Mesenchymal stem cell (in vitro differentiated cells and primary cell): ENCODE data around the gene SDHAF1.
"Not testable (repeated sequence)": the region's sequence is repeated elsewhere in the genome, so short reads cannot be mapped to it uniquely, and the experiment has no call there.

Source experiments
- DNase-seq: peaks from one replicate; pipeline ENCODE4 v3.0.0-alpha.2; 2013
- H2AFZ ChIP-seq: one replicate; pipeline ENCODE4 v1.6.1; 2013; ENCODE audit warnings: low read depth, mild to moderate bottlenecking, control low read depth, inconsistent platforms, low read length, moderate library complexity
- H2AK5ac ChIP-seq: 2 replicates; pipeline ENCODE4 v1.6.1; 2013; ENCODE audit warnings: low read length, moderate library complexity, mild to moderate bottlenecking, inconsistent platforms; ENCODE audit not compliant: severe bottlenecking
- H2BK120ac ChIP-seq: one replicate; pipeline ENCODE4 v1.6.1; 2013; ENCODE audit warnings: low read depth, mild to moderate bottlenecking, inconsistent platforms, low read length, moderate library complexity
- H2BK12ac ChIP-seq, 2 experiments: one replicate each; pipeline ENCODE4 v1.6.1; 2013; ENCODE audit warnings: inconsistent platforms in 2 of 2, low read length in 2 of 2, mild to moderate bottlenecking in 2 of 2, moderate library complexity in 2 of 2, control low read depth in 1 of 2
- H2BK15ac ChIP-seq: one replicate; pipeline ENCODE4 v1.6.1; 2013; ENCODE audit warnings: mild to moderate bottlenecking, low read depth, inconsistent platforms; ENCODE audit not compliant: poor library complexity, severe bottlenecking
- H2BK5ac ChIP-seq: 2 replicates; pipeline ENCODE4 v1.6.1; 2013; ENCODE audit warnings: low read depth, mild to moderate bottlenecking, low read length, control low read depth, inconsistent platforms; ENCODE audit not compliant: poor library complexity, severe bottlenecking
- H3K14ac ChIP-seq, 2 experiments: one replicate each; pipeline ENCODE4 v1.6.1; 2013; ENCODE audit warnings: inconsistent platforms in 2 of 2, low read length in 2 of 2, control low read depth in 1 of 2, mild to moderate bottlenecking in 1 of 2, moderate library complexity in 1 of 2
- H3K18ac ChIP-seq, 2 experiments: one replicate each; pipeline ENCODE4 v1.6.1; 2013; ENCODE audit warnings: inconsistent platforms in 2 of 2, low read length in 2 of 2, control low read depth in 1 of 2, low read depth in 1 of 2, mild to moderate bottlenecking in 1 of 2
- H3K23ac ChIP-seq, 2 experiments: one replicate each; pipeline ENCODE4 v1.6.1; 2013; ENCODE audit warnings: inconsistent platforms in 2 of 2, low read length in 2 of 2, mild to moderate bottlenecking in 2 of 2, moderate library complexity in 2 of 2, control low read depth in 1 of 2
- H3K27ac ChIP-seq: 2 replicates; pipeline ENCODE4 v1.5.1; 2013; ENCODE audit warnings: mild to moderate bottlenecking, moderate library complexity, low read length, control low read depth, inconsistent platforms; ENCODE audit not compliant: poor library complexity, severe bottlenecking
- H3K27me3 ChIP-seq, 2 experiments: 2 replicates each; pipeline versions ENCODE4 v1.6.1 to v1.7.0; 2013; ENCODE audit warnings: low read length in 2 of 2, mild to moderate bottlenecking in 2 of 2, moderate library complexity in 2 of 2, control low read depth in 1 of 2, inconsistent platforms in 1 of 2; ENCODE audit not compliant: control insufficient read depth in 1 of 2, insufficient read depth in 1 of 2
- H3K36me3 ChIP-seq, 2 experiments: 2 replicates each; pipeline versions ENCODE4 v1.6.1 to v1.7.0; 2013; ENCODE audit warnings: low read length in 2 of 2, control low read depth in 1 of 2, inconsistent platforms in 1 of 2, low read depth in 1 of 2, mild to moderate bottlenecking in 1 of 2; ENCODE audit not compliant: insufficient read depth in 2 of 2, control insufficient read depth in 1 of 2
- H3K4ac ChIP-seq, 2 experiments: one replicate each; pipeline ENCODE4 v1.6.1; 2013; ENCODE audit warnings: inconsistent platforms in 2 of 2, low read length in 2 of 2, mild to moderate bottlenecking in 2 of 2, moderate library complexity in 2 of 2, control low read depth in 1 of 2, low read depth in 1 of 2
- H3K4me1 ChIP-seq: 2 replicates; pipeline ENCODE4 v1.6.1; 2013; ENCODE audit warnings: low read depth, low read length, control low read depth; ENCODE audit not compliant: control insufficient read depth, insufficient read depth
- H3K4me2 ChIP-seq: 2 replicates; pipeline ENCODE4 v1.6.1; 2013; ENCODE audit warnings: low read length, mild to moderate bottlenecking, inconsistent platforms; ENCODE audit not compliant: poor library complexity, severe bottlenecking
- H3K4me3 ChIP-seq, 2 experiments: 2 replicates each; pipeline versions ENCODE4 v1.5.1 to v1.7.0; 2013; ENCODE audit warnings: low read length in 2 of 2, mild to moderate bottlenecking in 2 of 2, control low read depth in 1 of 2, low read depth in 1 of 2; ENCODE audit not compliant: insufficient read depth in 1 of 2
- H3K79me1 ChIP-seq: replicated peaks from 2 replicates; pipeline ENCODE4 v1.6.1; 2013; ENCODE audit warnings: mild to moderate bottlenecking, control low read depth, low read length, inconsistent platforms; ENCODE audit not compliant: poor library complexity, severe bottlenecking
- H3K9ac ChIP-seq: 2 replicates; pipeline ENCODE4 v1.7.0; 2013; ENCODE audit warnings: mild to moderate bottlenecking, low read length, moderate library complexity
- H3K9me3 ChIP-seq: 2 replicates; pipeline ENCODE4 v1.7.0; 2013; ENCODE audit warnings: mild to moderate bottlenecking, low read length; ENCODE audit not compliant: control insufficient read depth
- H4K8ac ChIP-seq: one replicate; pipeline ENCODE4 v1.6.1; 2013; ENCODE audit warnings: inconsistent platforms, mild to moderate bottlenecking, low read length, moderate library complexity
- H4K91ac ChIP-seq: one replicate; pipeline ENCODE4 v1.6.1; 2013; ENCODE audit warnings: mild to moderate bottlenecking, low read length, inconsistent platforms
- WGBS: methylation state at CpG from one replicate; pipeline ENCODE4 v1.1.7; 2013; ENCODE audit warnings: mixed read lengths; 5-methylcytosine and 5-hydroxymethylcytosine counted together

Gene SDHAF1

GRCh38 chr19:35957411-35957810 lies 37.6 kb upstream of the SDHAF1 start:
- H3K9me3 ChIP-seq, H3K36me3 ChIP-seq, H3K79me1 ChIP-seq, H2BK12ac ChIP-seq, H3K4me3 ChIP-seq, H3K23ac ChIP-seq, H3K9ac ChIP-seq, DNase-seq, H2AFZ ChIP-seq, H3K27ac ChIP-seq, H3K4me1 ChIP-seq, H3K18ac ChIP-seq, H3K14ac ChIP-seq, H3K4ac ChIP-seq, H4K8ac ChIP-seq, H3K4me2 ChIP-seq, H2BK15ac ChIP-seq, H4K91ac ChIP-seq, H2BK5ac ChIP-seq, H2BK120ac ChIP-seq, H2AK5ac ChIP-seq: not testable (repeated sequence)
- WGBS, result 65% methylated on average over 7 of the region's 8 CpGs
- peaks cover 38 to 60% of the 10 kb centered on the region in 2 experiments for H3K27me3 ChIP-seq

- Histone ChIP-seq H3K9ac (no peak overlapping the region), H2BK15ac (no peak overlapping the region), H3K79me1 (no peaks in the 10 kb centered on the region), H3K4me1 (peaks cover 4% of the 10 kb centered on the region), H3K4ac (no peak overlapping the region), H3K4me3 (no peak overlapping the region), H3K18ac (no peak overlapping the region), H2AK5ac (no peak overlapping the region), H2BK120ac (no peak overlapping the region), H3K14ac (no peak overlapping the region), H3K27me3 (peaks cover 28 to 61% of the 10 kb centered on the region in 2 experiments), H2BK12ac (no peak overlapping the region), H2AFZ (no peak overlapping the region), H4K91ac (no peak overlapping the region), H4K8ac (no peak overlapping the region), H3K23ac (no peak overlapping the region), H3K9me3 (peaks cover 4% of the 10 kb centered on the region), H3K4me2 (no peak overlapping the region), H3K36me3 (no peaks in the 10 kb centered on the region), H3K27ac (no peak overlapping the region), H2BK5ac (no peak overlapping the region)
- WGBS, result 49% methylated on average over 15 of the region's 15 CpGs
- no peak for DNase-seq
Observed at GRCh38 chr19:35958660-35959039, 36.3 kb upstream of the SDHAF1 start.

- Histone ChIP-seq H3K23ac (no peak overlapping the region), H3K9ac (no peak overlapping the region), H4K91ac (no peak overlapping the region), H3K4me2 (no peak overlapping the region), H4K8ac (no peak overlapping the region), H3K9me3 (peaks cover 4% of the 10 kb centered on the region), H2AFZ (no peak overlapping the region), H3K4me3 (no peak overlapping the region), H3K27me3 (peaks cover 25 to 58% of the 10 kb centered on the region in 2 experiments), H2BK15ac (no peak overlapping the region), H3K27ac (no peak overlapping the region), H3K79me1 (no peaks in the 10 kb centered on the region), H3K4ac (no peak overlapping the region), H2BK5ac (no peak overlapping the region), H3K36me3 (no peaks in the 10 kb centered on the region), H3K18ac (no peak overlapping the region), H3K4me1 (peaks cover 4% of the 10 kb centered on the region), H3K14ac (no peak overlapping the region), H2AK5ac (no peak overlapping the region), H2BK120ac (no peak overlapping the region), H2BK12ac (no peak overlapping the region)
- DNase-seq, result no peak
- 21% methylated on average over 92 of the region's 97 CpGs for WGBS
Observed at GRCh38 chr19:35959040-35959967, 35.7 kb upstream of the SDHAF1 start.

- Histone ChIP-seq H4K8ac (no peak overlapping the region), H2BK12ac (no peak overlapping the region), H3K9me3 (peaks cover 4% of the 10 kb centered on the region), H2BK120ac (no peak overlapping the region), H3K23ac (no peak overlapping the region), H3K27me3 (peaks cover 25 to 58% of the 10 kb centered on the region in 2 experiments), H2AFZ (no peak overlapping the region), H3K27ac (no peak overlapping the region), H3K14ac (no peak overlapping the region), H3K4me1 (peaks cover 4% of the 10 kb centered on the region), H2BK5ac (no peak overlapping the region), H4K91ac (no peak overlapping the region), H2AK5ac (no peak overlapping the region), H3K4ac (no peak overlapping the region), H3K79me1 (no peaks in the 10 kb centered on the region), H3K36me3 (no peaks in the 10 kb centered on the region), H3K4me3 (no peak overlapping the region), H3K9ac (no peak overlapping the region), H3K18ac (no peak overlapping the region), H3K4me2 (no peak overlapping the region), H2BK15ac (no peak overlapping the region)
- 59% methylated on average over 11 of the region's 20 CpGs for WGBS
- no peak for DNase-seq
Observed at GRCh38 chr19:35959968-35960320, 35.0 kb upstream of the SDHAF1 start.
